IMR-90 (cell line): ENCODE measurements around the gene HIVEP3. TPM values are rescaled to one million over a fixed set of nuclear protein-coding genes. Genes with fewer than 3 reads are reported as not detected.
"Not testable (repeated sequence)": the region's sequence is repeated elsewhere in the genome, so short reads cannot be mapped to it uniquely, and the experiment has no call there.

Experiments
- ATAC-seq: fragments of 200-7000 bp; cut with Tn5 transposase; 2 replicates; pipeline ENCODE4 v1.9.1; 2020; ENCODE audit warnings: low read depth, mild to moderate bottlenecking, moderate library complexity
- BruUV-seq: library from RNA; stranded (reverse); fragments of 400-500 nt; replicated peaks from 2 replicates; lab custom pipeline; 2021; lab: Mats Ljungman, UMichigan
- CTCF ChIA-PET: fragments of 300-600 bp; formaldehyde crosslinking; extraction: SDS; loops from one replicate; lab custom pipeline; 2021; ENCODE audit warnings: antibody characterized with exemption; lab: Yijun Ruan, JAX
- POLR2A ChIA-PET: fragments of 300-600 bp; sonication (Branson Sonifier 250); formaldehyde crosslinking; loops from one replicate; lab custom pipeline; 2022; ENCODE audit warnings: antibody characterized with exemption; ENCODE audit not compliant: unreplicated experiment; lab: Charles Lee
- DNase-seq: peaks from one replicate; pipeline ENCODE4 v3.0.0; 2013
- H2AFZ ChIP-seq: replicated peaks from 2 replicates; pipeline ENCODE3; 2013; ENCODE audit warnings: low read length, mild to moderate bottlenecking; ENCODE audit not compliant: poor library complexity
- H2AK5ac ChIP-seq: 2 replicates; pipeline ENCODE4 v1.6.1; 2013; ENCODE audit warnings: low read depth, low read length, inconsistent platforms
- H2AK9ac ChIP-seq: replicated peaks from 2 replicates; pipeline ENCODE3; 2013; ENCODE audit warnings: mild to moderate bottlenecking, low read depth, low read length, moderate library complexity; ENCODE audit not compliant: poor library complexity
- H2BK120ac ChIP-seq: 2 replicates; pipeline ENCODE4 v1.6.1; 2013; ENCODE audit warnings: low read depth, low read length, inconsistent platforms
- H2BK15ac ChIP-seq: 3 replicates; pipeline ENCODE4 v1.6.1; 2013; ENCODE audit warnings: low read depth, low read length, inconsistent platforms
- H2BK20ac ChIP-seq: 2 replicates; pipeline ENCODE4 v1.6.1; 2013; ENCODE audit warnings: low read depth, mild to moderate bottlenecking, inconsistent platforms, low read length, moderate library complexity
- H2BK5ac ChIP-seq: 2 replicates; pipeline ENCODE4 v1.6.1; 2013; ENCODE audit warnings: mild to moderate bottlenecking, low read depth, low read length, inconsistent platforms; ENCODE audit not compliant: poor library complexity, severe bottlenecking
- H3K14ac ChIP-seq: replicated peaks from 2 replicates; pipeline ENCODE4 v1.6.1; 2013; ENCODE audit warnings: low read depth, low read length, inconsistent platforms
- H3K18ac ChIP-seq: 2 replicates; pipeline ENCODE4 v1.6.1; 2013; ENCODE audit warnings: low read depth, low read length, control low read depth
- H3K23ac ChIP-seq: 2 replicates; pipeline ENCODE4 v1.6.1; 2013; ENCODE audit warnings: low read depth, low read length, inconsistent platforms
- H3K27ac ChIP-seq: 2 replicates; pipeline ENCODE4 v1.5.1; 2013; ENCODE audit warnings: mild to moderate bottlenecking, control low read depth, low read length; ENCODE audit not compliant: insufficient read depth
- H3K27me3 ChIP-seq: 2 replicates; pipeline ENCODE4 v1.6.1; 2013; ENCODE audit warnings: low read length; ENCODE audit not compliant: control insufficient read depth, insufficient read depth
- H3K36me3 ChIP-seq: 2 replicates; pipeline ENCODE4 v1.6.1; 2013; ENCODE audit warnings: low read length, mixed read lengths; ENCODE audit not compliant: control insufficient read depth, insufficient read depth
- H3K4ac ChIP-seq: 2 replicates; pipeline ENCODE4 v1.6.1; 2013; ENCODE audit warnings: low read depth, low read length, inconsistent platforms
- H3K4me1 ChIP-seq: 2 replicates; pipeline ENCODE4 v1.6.1; 2013; ENCODE audit warnings: low read length, mixed read lengths; ENCODE audit not compliant: control insufficient read depth, insufficient read depth
- H3K4me2 ChIP-seq: 2 replicates; pipeline ENCODE4 v1.6.1; 2013; ENCODE audit warnings: low read depth, mild to moderate bottlenecking, control low read depth, low read length, moderate library complexity
- H3K4me3 ChIP-seq: 2 replicates; pipeline ENCODE4 v1.5.1; 2013; ENCODE audit warnings: low read depth, mild to moderate bottlenecking, control low read depth, low read length, moderate library complexity; ENCODE audit not compliant: insufficient read depth
- H3K56ac ChIP-seq: 2 replicates; pipeline ENCODE4 v1.6.1; 2013; ENCODE audit warnings: low read length, inconsistent platforms; ENCODE audit not compliant: insufficient read depth; ENCODE audit errors: extremely low read depth
- H3K79me1 ChIP-seq, 2 experiments: 2 replicates each; pipeline ENCODE4 v1.6.1; 2013; ENCODE audit warnings: low read length in 2 of 2, inconsistent platforms in 1 of 2, low read depth in 1 of 2
- H3K9ac ChIP-seq: 2 replicates; pipeline ENCODE4 v1.6.1; 2013; ENCODE audit warnings: low read depth, low read length, control low read depth
- H3K9me1 ChIP-seq: 2 replicates; pipeline ENCODE4 v1.6.1; 2013; ENCODE audit warnings: low read length, inconsistent platforms; ENCODE audit not compliant: insufficient read depth
- H3K9me3 ChIP-seq: 2 replicates; pipeline ENCODE4 v1.6.1; 2013; ENCODE audit warnings: low read length; ENCODE audit not compliant: control insufficient read depth, insufficient read depth
- H4K20me1 ChIP-seq: 2 replicates; pipeline ENCODE4 v1.6.1; 2013; ENCODE audit warnings: low read length, inconsistent platforms; ENCODE audit not compliant: insufficient read depth
- H4K5ac ChIP-seq: 2 replicates; pipeline ENCODE4 v1.6.1; 2013; ENCODE audit warnings: mild to moderate bottlenecking, low read depth, low read length, control low read depth
- H4K8ac ChIP-seq, 2 experiments: 2 replicates each; pipeline ENCODE4 v1.6.1; 2013; ENCODE audit warnings: low read depth in 2 of 2, low read length in 2 of 2, control low read depth in 1 of 2, inconsistent platforms in 1 of 2
- H4K91ac ChIP-seq: 2 replicates; pipeline ENCODE4 v1.6.1; 2013; ENCODE audit warnings: low read depth, low read length, inconsistent platforms; ENCODE audit not compliant: insufficient read depth
- WGBS, 2 experiments: methylation state at CpG; one replicate each; pipeline versions ENCODE4 v1.1.5 to v1.1.7; 2013; ENCODE audit warnings: missing lambda C conversion rate in 2 of 2; ENCODE audit not compliant: insufficient read length in 1 of 2; ENCODE audit errors: extremely low coverage in 2 of 2; 5-methylcytosine and 5-hydroxymethylcytosine counted together
- dilution Hi-C: fragments of 300-500 bp; cut with HindIII; formaldehyde crosslinking; loops from one replicate; pipeline ENCODE4 v1.14.3; 2018; ENCODE audit warnings: low sequenced_read_pairs; ENCODE audit not compliant: unreplicated experiment
- in situ Hi-C: fragments of 300-500 bp; cut with MboI; formaldehyde crosslinking; loops from 3 replicates; pipeline ENCODE4 v1.14.3; 2019; ENCODE audit warnings: low sequenced_read_pairs, inconsistent platforms, mixed read lengths
- intact Hi-C: fragments of 100-400 bp; cut with micrococcal nuclease; formaldehyde crosslinking; loops from 2 replicates; pipeline ENCODE4 v1.10.0; 2022
- polyA plus RNA-seq, 3 experiments: library from polyadenylated mRNA; depleted of rRNA; stranded (reverse); fragments of >200 nt; gene quantifications; 2 replicates each; pipeline ENCODE4 v1.2.3, GENCODE V29; 2012; ENCODE audit warnings: low replicate concordance in 1 of 3
- total RNA-seq: library from RNA; depleted of rRNA; stranded (reverse); fragments of >200 nt; gene quantifications from 2 replicates; pipeline ENCODE4 v1.2.3, GENCODE V29; 2012

Gene HIVEP3
- total and polyA plus RNA-seq, 2 of the 4 experiments (the other 2 are of a cell fraction), result 1.4 to 4.0 TPM

GRCh38 chr1:41691966-41692365 lies 226.8 kb downstream of the HIVEP3 start:
- H3K56ac ChIP-seq, H4K20me1 ChIP-seq, H3K4ac ChIP-seq, H2AK5ac ChIP-seq, H4K91ac ChIP-seq, H4K8ac ChIP-seq, H2AFZ ChIP-seq, H3K4me2 ChIP-seq, dilution Hi-C loops, H3K36me3 ChIP-seq, H3K79me1 ChIP-seq, ATAC-seq, H2BK120ac ChIP-seq, in situ Hi-C loops, H3K14ac ChIP-seq, BruUV-seq, H3K27ac ChIP-seq, H4K5ac ChIP-seq, H2BK20ac ChIP-seq, H3K4me3 ChIP-seq, H3K9me1 ChIP-seq, H3K4me1 ChIP-seq, POLR2A ChIA-PET, intact Hi-C loops, DNase-seq, H3K9ac ChIP-seq, H3K9me3 ChIP-seq, H2BK15ac ChIP-seq, H2AK9ac ChIP-seq, H2BK5ac ChIP-seq, H3K23ac ChIP-seq, H3K27me3 ChIP-seq, H3K18ac ChIP-seq: not testable (repeated sequence)
- CTCF ChIA-PET, result interaction anchor here (0.6 kb wide), 1 partner anchor 9 kb away, joined by 3 read pairs; no protein-coding TSS in a partner anchor
- WGBS, 2 experiments, result 96% methylated on average over 5 of the region's 10 CpGs; no CpG with 5 or more reads in 1 of the 2 experiments
